Activated CD8-positive, alpha-beta memory T cell treated with anti-CD3 and anti-CD28 coated beads for 1 hour (primary cell): ENCODE data around the gene DBNDD1.
"Not testable (repeated sequence)": the region's sequence is repeated elsewhere in the genome, so short reads cannot be mapped to it uniquely, and the experiment has no call there.

Experiments
- DNase-seq, 2 donors: peaks; one replicate each; pipeline ENCODE4 v3.0.0-alpha.2; 2020; ENCODE audit warnings: low read depth in 1 of 2; ENCODE audit errors: extremely low read depth in 1 of 2

Gene DBNDD1

DNA sequence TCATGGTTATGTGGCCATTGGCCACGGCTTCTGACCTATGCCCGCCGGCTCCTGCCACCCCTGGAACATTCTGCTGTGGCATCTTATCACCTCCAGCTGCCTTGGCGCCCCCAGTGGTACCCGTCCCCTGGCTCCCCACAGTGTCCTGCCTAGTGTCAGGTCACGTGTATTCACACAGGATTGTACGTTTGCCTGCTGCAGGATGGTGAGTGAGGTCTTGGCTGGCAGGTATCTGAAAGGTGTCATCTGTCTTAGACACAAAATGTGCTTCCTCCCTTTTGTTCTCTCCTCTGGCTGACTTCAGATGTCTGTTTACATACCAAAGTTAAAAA, 24.9 kb downstream of the DBNDD1 start:
- no peak for DNase-seq

DNA sequence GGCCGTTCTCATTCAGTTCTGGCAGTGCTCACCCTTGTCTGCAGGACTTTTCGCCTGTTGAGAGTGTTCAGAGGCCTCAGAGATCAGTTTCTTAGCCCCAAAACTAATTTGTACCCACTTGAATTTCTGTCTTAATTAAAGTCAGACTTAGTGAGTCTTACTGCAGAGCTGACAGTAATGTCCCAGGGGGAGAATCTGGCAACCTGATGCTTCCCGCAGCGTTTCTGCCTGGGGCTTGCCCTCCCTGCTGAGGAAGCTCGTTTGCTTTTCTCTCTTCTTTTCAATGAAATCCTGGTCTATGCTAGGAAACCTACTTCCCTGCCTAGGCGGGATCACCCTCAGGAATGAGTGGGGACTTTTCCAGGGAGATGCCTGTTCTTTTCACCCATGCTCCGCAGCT, 25.3 kb downstream of the DBNDD1 start:
- DNase-seq: no peak

DNA sequence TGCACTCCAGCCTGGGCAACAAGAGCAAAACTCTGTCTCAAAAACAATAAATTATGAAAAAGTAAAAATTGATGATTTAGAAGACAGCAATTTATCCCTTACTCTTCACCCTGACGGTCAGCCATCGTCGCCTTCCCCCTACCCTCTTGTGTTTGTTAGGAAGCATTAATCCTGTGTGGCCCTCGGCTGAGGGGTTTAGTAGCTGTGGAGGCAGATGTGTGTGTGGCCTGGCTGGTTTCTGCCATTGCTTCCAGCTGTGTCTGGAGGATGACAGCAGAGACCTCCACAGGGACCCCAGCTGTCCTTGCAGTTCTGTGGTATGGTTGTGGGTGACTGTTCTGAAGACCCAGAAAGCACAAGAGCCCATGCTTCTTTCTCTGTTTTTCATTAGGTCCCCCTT, 25.9 kb downstream of the DBNDD1 start:
- no peak for DNase-seq

DNA sequence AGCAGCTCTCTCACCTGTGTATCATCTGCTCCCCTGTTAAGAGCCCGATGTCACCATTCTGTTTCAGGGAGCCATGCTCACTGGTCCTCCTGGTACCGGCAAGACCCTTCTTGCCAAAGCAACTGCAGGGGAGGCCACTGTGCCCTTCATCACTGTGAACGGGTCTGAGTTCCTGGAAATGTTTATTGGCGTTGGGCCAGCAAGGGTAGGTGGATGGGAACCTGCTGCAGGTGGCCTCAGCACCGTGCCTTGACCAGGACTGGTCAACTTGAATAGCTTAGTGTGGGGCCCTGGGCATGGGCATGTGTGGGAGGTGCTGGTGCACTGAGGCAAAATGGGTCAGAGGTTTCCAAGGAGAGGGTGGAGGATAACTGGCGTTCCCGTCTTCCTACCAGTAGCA, 28.5 kb downstream of the DBNDD1 start:
- no peak for DNase-seq

DNA sequence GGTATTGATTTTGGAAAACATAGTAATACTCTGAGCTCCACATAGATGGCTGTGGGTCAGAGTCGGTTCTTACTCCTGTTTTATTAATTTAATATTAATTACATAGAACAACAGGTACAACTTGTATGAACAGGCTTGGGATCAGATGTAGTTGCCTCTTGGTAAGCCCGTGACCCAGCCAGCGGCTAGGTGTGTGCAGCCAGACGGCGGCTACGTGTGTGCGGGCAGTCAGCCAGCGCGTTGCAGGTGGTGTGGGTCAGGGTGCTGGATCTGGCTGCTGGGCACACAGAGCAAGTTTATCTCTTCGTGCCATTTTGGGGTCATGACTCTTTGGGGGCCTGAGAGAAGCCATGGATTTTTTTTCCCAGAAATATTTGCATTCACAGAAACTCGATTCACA, 30.3 kb downstream of the DBNDD1 start:
- DNase-seq: no peak

DNA sequence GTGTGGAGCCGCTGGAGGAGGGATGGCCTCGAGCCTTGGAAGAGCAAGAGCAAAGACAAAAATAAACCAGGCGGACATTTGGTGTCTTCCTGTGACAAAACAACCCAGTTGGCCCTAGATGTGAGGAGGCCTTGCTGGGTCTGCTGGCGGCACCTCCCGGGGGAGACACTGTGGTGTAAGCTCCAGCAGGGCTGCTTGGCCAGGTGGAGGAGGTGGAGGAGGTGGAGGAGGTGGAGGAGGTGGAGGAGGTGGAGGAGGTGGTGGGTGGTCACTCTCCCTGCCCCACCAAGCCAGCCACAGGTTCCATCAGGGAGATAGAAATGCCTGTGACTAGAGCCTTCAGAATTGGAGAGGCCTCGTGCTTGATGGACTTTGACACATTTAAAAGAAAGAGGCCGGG, 32.1 kb downstream of the DBNDD1 start:
- DNase-seq: no peak

DNA sequence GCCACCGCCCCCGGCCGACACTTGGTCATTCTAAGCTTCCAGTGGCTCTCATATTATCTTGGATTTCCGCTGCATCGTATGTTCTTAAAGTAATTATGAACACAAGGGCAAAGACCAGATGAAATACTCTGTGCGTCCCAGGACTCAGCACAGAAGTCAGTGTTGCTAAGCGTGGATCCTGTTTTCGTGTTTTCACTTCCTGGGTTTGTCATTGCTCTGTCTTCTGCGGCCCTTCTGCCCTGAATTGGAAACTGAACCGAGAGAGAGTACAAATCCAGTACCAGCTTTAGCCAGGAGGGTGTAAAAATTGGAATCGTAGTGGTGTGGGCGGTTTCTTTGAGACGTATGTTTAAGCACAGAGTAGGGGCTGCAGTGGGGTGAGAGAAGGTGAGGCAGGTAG, 32.7 kb downstream of the DBNDD1 start:
- no peak for DNase-seq

DNA sequence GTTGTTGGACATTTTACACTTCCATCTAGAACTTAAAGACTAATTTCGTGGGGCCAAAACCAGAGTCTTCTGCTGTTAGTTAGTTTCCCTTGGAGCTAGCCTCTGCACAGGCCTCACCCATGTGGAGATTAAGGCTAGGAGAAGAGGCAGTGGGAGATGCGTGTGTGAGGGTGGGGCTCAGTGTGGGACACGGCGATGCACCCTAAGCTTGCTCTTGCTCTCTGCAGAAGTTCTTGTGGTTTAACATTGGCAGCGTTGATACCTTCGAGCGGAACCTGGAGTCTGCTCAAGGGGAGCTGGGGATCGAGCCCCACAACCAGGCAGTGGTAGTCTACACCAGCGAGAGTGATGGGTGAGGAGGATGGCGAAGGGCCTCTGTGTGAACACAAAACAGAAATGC, 34.0 kb downstream of the DBNDD1 start:
- DNase-seq: no peak

DNA sequence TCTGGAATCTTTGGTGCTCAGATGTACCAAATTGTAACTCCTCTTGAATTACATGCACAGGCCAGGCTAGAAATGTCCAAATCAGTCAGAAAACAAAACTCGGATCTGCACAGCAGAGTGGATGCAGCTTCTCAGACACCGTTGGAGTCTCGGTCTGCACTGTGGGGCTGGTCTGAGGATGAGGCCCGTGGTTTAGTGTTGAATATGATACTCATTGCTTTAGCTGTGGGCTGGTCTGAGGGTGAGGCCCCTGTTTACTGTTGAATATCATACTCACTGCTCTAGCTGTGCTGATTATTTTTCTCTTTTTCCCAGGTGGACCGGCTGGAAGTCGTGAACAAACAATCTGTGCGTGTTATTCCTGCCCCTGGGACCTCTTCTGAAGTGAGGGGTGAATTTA, 35.0 kb downstream of the DBNDD1 start:
- no peak for DNase-seq

DNA sequence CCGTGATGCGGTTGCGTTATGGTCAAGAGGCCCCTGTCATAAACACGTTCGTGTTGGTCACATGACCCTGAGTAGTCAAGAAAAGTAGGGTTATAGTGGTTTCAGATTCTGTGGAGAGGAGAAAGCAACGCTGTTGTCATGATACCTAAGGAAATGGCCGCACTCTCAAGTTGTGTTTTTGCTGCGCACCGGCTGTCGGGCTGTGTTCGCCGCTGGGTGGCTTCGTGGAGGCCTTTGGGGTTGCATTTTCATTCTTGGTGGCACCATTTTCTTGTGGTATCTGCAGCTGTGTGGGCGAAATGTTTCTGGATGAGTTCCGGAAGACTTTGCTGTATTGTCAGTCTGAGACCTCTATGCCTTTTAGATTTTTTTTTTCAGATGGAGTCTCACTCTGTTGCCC, 35.7 kb downstream of the DBNDD1 start:
- DNase-seq: no peak

DNA sequence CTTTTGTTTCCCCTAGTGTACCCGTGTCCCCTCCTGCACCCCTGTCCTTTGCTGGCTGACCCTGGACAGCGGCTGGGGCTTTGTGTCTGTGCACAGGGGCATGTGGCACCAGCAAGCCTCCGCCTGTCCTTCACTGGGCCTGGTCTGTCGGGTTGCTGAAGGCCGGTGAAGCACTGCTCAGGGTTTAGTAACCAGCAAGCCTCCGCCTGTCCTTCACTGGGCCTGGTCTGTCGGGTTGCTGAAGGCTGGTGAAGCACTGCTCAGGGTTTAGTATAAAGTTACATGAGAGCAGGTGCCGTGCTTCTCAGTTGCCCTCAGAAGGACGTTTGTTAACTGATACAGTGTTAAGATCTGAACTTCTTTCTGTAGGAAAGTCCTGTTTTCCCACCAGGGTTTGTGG, 36.9 kb downstream of the DBNDD1 start:
- DNase-seq: no peak

DNA sequence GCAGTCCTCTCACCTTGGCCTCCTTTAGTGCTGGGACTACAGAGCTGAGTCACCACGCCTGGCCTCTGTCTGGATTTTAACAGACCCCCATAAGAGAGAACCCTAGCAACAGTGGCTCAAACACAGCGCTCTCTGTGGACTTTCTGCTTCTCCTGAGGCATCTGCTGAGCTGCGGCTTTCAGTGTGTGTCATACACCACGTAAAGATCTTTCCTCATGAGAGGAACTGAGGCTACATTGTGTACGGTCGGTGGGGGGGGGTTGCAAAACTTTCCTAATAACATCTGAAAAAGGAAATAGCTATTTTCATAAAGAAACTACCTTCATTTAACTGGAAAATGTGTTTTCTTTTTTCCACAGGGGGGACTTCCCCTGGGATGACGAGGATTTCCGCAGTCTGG, 37.8 kb downstream of the DBNDD1 start:
- DNase-seq: no peak

DNA sequence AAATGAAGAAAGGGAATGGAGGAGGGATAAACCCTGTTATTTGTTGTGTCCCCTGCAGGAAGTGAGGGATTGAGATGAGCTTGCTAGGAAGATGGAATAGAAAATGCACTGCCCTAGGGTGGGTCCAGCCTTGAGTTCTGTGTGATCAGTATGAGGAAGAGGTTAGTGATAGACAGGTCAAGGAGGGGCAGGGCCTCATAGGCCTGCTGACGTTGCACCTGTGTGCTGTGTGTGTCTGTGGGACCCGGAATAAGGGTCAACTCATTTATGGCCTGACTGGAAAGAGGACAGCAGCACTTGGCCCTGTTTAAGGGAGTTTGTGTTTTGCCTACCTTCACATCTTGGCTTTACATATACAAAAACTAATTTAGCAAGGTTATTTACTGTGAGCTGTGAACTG, 44.4 kb downstream of the DBNDD1 start:
- no peak for DNase-seq

DNA sequence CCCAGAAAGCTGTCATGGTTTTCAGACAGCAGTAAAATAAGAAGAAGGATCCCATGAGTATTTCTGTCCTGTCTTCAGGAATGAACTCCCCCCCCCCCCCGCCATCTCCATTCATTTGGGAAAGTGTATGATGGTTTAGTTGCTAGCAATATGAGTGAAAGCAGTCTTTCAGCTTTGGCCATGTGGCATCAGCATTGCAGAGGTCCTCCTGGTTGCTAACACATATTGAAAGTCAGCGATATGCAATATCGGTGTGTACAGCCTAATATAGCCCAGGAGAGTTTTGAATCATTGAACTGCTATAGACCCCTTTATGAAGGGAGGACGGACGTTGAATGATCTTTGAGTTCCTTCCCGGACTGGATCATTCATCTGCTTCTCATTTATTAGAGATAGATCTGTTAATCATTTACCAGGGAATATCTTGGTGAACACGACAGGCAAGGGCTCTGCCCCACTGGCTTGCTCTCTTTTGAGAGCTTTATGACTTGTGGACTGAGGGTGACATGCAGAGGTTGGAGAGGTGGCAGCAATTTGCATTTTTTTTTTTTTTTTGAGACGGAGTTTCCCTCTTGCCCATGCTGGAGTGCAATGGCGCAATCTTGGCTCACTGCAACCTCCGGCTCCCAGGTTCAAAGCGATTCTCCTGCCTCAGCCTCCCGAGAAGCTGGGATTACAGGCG, 45.5 kb downstream of the DBNDD1 start:
- no peak for DNase-seq

DNA sequence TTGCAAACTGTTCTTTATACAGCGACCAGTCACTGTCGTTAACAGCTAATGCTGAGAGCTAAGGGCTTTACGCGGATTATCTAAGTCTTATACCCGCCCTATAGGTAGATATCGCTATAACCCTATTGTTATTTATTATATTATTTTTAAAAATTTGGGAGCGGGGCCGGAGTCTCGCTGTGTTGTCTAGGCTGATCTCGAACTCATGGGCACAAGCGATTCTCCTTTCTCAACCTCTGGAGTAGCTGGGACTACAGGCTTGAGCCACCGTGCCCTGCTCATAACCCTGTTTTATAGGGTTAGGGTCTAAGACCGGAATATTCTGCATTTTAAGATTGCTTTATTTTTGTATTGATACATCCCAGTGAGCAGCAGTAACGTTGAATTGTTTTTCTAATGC, 46.0 kb downstream of the DBNDD1 start:
- DNase-seq: no peak

DNA sequence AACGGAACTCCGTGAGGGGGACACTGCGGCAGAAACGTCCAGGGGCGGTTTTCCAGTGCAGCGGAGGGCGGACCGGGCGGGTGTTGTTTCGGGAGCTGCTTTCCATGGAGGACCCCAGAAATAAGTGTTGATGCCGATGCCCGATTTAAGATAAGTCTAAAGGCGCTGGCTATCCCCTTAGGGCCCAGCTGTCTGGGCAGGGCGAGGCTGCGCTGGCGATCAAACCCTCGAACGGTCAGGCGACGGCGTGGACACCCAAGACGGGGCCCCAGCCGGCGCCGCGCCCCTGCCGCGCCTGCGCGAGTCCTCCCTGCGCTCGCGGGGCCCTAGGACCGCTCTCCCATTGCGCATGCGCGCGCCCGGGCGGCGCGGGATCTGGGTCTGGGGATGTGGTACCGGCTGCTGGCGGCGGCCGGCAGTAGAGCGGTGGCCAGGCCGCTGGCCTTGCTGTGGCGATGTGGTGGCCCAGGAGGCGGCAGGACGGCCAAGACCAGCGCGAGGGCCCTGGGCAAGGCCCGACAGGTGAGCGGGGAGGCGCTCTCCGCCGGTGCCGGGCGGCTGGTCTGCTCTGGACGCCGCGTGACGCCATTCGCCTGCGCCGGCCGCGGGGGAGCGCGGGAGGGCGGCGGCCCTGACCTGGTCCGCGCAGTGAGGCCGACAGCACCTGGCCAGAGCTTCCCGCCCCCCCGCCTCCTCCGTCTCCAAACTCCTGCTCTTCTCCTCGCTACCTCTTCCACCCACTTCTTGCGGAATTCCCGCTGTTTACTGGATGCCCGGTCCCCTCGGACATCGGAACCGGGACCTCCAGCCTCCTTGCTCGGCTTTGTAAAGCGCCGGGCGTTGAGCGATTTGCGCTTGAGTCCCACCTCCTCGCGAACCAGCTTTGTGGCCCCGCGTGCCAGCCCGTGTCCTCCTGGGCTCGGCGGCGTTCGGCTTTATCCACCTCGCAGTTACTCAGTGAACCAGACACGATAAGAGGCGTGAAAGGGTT, 46.7 kb downstream of the DBNDD1 start:
- DNase-seq: peak; percentile 55 to 89

DNA sequence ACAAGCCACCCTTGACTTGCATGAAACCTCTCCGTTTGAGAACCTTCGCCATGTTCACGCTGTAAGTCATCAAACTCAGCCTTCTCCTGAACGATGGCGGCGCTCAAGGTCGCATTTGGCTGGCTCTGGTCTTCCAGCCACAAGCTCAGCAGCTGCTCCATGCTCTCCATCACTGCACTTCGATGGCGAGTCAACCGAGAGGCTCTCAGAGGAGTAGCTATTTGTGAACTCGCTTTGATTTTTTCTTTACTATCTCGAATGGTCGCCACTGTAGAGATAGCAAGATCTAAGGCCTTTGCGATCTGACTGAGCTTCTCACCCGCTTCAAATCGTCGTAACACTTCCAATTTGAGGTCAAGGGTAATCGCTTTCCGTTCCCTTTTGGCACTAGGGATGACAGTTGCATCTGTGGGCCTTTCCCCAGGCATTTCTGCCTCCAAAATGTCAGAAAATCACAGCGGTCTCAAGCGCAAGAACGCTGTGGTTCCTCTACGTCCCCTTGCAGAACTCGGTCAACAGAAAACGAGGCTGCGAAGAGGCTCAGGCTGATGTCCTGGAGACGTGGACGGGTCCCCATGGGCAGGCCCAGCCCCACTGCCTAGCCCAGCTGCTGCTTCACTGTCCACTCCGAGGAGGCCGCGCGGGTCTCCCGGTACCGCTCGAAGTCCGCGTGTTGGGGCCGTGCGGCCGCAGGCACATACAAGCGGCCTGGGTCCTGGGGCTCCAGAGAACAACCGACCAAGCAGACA, 47.6 kb downstream of the DBNDD1 start:
- DNase-seq: no peak

DNA sequence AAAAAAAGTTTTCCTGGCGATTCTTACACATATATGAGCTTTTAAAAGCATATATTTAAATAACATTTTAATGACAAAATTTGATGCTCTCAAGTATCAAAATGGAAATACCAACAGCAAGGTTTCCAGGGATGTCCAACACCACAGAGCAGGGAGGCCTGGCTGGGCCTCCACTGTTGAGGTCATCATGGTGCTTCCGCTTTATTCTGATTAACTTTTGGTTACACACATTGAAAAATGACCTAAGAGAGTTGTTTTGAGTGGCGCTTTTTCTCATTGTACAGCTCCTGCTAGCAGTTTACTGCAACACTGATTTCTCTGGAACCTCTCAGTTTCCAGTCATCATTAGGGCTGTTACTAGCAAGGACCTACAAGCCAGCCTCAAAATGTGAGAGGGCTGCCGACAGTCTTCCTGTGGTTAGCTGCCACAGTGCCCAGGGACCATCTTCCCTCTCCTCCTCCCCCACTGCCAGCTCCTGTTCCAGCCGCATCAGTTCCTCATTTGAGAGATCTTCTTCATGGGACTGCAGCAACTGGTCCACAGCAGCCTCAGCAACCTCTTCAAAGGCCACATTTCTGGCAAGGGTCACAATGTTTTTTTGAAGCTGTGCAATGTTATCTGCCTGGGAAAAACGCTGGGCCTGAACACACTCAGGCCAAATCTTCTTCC, 49.4 kb downstream of the DBNDD1 start:
- DNase-seq: no peak

DNA sequence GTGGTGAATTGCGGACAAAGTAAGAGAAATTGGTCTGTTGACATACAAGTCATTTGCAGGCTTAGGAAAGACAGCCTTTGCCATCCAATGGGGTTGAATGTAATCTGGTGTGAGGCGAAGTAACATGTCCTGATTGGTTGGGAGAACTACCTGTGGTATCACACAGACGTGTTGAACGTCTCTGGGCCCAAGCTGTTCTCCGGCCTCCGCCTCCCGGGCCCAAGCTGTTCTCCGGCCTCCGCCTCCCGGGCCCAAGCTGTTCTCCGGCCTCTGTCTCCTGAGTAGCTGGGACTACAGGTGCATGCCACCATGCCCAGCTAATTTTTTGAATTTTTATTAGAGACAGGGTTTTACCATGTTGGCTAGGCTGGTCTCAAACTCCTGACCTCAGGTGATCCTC, 51.2 kb downstream of the DBNDD1 start:
- DNase-seq: not testable (repeated sequence)

DNA sequence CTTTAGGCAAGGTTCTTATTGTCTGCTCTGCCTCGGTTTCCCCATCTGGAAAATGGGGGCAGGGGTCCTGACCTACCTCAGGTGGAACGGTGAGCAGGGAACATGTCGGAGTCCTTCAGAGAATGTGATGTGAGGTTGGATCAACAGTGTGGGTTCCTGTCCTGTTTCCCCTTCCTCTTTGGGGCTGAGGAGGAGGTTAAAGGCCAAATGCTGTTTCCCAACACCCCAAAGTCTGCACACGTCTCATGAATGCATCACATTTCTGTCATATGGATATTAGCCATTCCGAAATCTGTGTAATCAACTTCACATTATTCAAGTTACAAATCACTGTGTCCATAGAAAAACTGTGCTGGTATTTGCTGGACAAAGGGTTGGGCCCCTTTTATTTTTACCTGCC, 51.8 kb downstream of the DBNDD1 start:
- DNase-seq: not testable (repeated sequence)

DNA sequence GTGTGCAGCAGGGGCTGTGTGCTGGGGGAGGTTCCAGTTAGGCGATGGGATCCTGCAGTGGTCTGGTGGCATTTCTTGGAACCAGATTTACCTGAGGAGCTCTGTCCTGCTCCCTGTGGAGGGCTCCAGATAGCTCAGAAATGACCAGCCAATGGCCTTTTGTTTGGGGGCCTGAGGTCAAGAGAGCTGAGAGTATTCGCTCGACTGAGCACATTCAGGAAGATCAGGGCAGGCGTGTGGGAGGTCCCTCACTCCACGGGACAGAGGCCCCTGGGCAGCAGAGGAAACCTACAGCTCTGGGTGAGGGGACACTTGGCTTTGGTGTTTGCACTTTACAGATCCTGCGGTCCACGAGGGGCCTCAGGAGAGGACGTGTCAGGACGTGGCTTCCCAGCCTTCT, 52.5 kb downstream of the DBNDD1 start:
- DNase-seq: no peak
